Measurements from ENCODE around the gene ZSCAN18.

GRCh38 chr19:58088521-58089052, 9.4 kb downstream of the ZSCAN18 start:
- no peak for TF ChIP-seq POLR2A (IDR thresholded peaks at IDR 0.05)
- no peak for TF ChIP-seq CTCF (IDR thresholded peaks at IDR 0.05)
- TF ChIP-seq EP300 (IDR thresholded peaks at IDR 0.05; ENCODE audit: low read depth): no peak
